CD4-positive, CD25-positive, alpha-beta regulatory T cell (primary cell): ENCODE data around the gene TPPP2. TPM values are rescaled to one million over a fixed set of nuclear protein-coding genes. Genes with fewer than 3 reads are reported as not detected.

Source experiments
- ATAC-seq, 2 donors: fragments of 150-1000 bp; cut with Tn5 transposase; one replicate each; pipeline ENCODE4 v1.10.0; 2021; ENCODE audit warnings: low read depth in 2 of 2, moderate number of reproducible peaks in 2 of 2, moderate library complexity in 1 of 2
- DNase-seq, 3 donors: peaks; one replicate each; pipeline versions ENCODE4 v3.0.0 to v3.0.0-alpha.2; 2012 to 2022; ENCODE audit warnings: mixed read lengths in 1 of 3
- H3K27ac ChIP-seq: one replicate; pipeline ENCODE4 v1.7.0; 2013; ENCODE audit warnings: mild to moderate bottlenecking, low read length; ENCODE audit not compliant: insufficient read depth, poor library complexity, severe bottlenecking
- H3K27me3 ChIP-seq: one replicate; pipeline ENCODE4 v1.7.0; 2013; ENCODE audit warnings: low read length; ENCODE audit not compliant: control insufficient read depth, insufficient read depth
- H3K36me3 ChIP-seq: one replicate; pipeline ENCODE4 v1.7.0; 2013; ENCODE audit warnings: mild to moderate bottlenecking, low read length, moderate library complexity; ENCODE audit not compliant: control insufficient read depth, insufficient read depth
- H3K4me1 ChIP-seq: 2 replicates; pipeline ENCODE4 v1.7.0; 2013; ENCODE audit warnings: mild to moderate bottlenecking, low read length; ENCODE audit not compliant: insufficient read depth, control insufficient read depth, poor library complexity, severe bottlenecking
- H3K4me3 ChIP-seq: one replicate; pipeline ENCODE4 v1.7.0; 2013; ENCODE audit warnings: low read depth, mild to moderate bottlenecking, low read length, moderate library complexity
- H3K9me3 ChIP-seq, 2 experiments: 1 replicate in 1 of 2; 2 replicates in 1 of 2; pipeline ENCODE4 v1.7.0; 2013; ENCODE audit warnings: low read length in 2 of 2, mild to moderate bottlenecking in 1 of 2, moderate library complexity in 1 of 2; ENCODE audit not compliant: control insufficient read depth in 2 of 2
- H3K27ac Mint-ChIP-seq, 3 donors: one replicate each; pipeline ENCODE4 v1.8.0; 2020 to 2022; ENCODE audit warnings: mild to moderate bottlenecking in 3 of 3, mixed read lengths in 3 of 3, moderate library complexity in 2 of 3
- H3K27me3 Mint-ChIP-seq: one replicate; pipeline ENCODE4 v1.8.0; 2022; ENCODE audit warnings: mild to moderate bottlenecking, mixed read lengths
- H3K36me3 Mint-ChIP-seq: one replicate; pipeline ENCODE4 v1.8.0; 2020; ENCODE audit warnings: mixed read lengths
- H3K4me1 Mint-ChIP-seq, 4 donors: one replicate each; pipeline ENCODE4 v1.8.0; 2020 to 2022; ENCODE audit warnings: mixed read lengths in 4 of 4, mild to moderate bottlenecking in 1 of 4
- H3K4me3 Mint-ChIP-seq, 4 donors: one replicate each; pipeline ENCODE4 v1.8.0; 2020 to 2022; ENCODE audit warnings: mild to moderate bottlenecking in 4 of 4, mixed read lengths in 4 of 4, moderate library complexity in 3 of 4
- H3K9me3 Mint-ChIP-seq, 7 donors: one replicate each; pipeline ENCODE4 v1.8.0; 2020 to 2022; ENCODE audit warnings: mixed read lengths in 7 of 7, mild to moderate bottlenecking in 3 of 7, moderate library complexity in 2 of 7
- polyA plus RNA-seq, 4 donors: library from polyadenylated mRNA; unstranded; fragments of 300-500 nt; fragmentation: Illumina TruSeq; gene quantifications; one replicate each; pipeline ENCODE4 v1.2.3, GENCODE V29; 2021
- total RNA-seq: library from RNA; stranded (reverse); gene quantifications from one replicate; pipeline ENCODE4 v1.2.3, GENCODE V29; 2022

TPPP2 gene
- total and polyA plus RNA-seq, 5 donors from 2014 or later = not detected

DNA sequence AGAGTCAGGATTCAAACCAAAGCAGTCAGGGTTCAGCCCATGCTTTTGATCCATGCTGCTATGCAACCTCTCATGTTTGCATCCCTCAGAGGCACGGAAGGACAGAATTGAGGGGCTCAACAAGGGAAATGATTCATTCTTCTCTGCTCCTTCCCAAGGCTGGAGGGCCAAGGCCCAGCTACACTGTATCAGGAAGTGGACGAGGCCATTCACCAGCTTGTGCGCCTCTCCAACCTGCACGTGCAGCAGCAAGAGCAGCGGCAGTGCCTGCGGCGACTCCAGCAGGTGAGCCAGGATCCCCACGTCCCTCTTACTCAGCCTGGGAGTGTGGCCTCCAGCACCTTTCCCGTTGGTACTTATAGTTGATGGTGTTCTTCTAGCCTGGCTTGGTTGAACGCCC, 48.7 kb downstream of the TPPP2 start:
- Mint-ChIP-seq H3K36me3 (no peaks in the 10 kb centered on the region), H3K4me3 (no peak overlapping the region), H3K4me1 (no peaks in the 10 kb centered on the region), H3K9me3 (no peaks in the 10 kb centered on the region), H3K27ac (no peak overlapping the region), H3K27me3 (peaks cover 7% of the 10 kb centered on the region)
- Histone ChIP-seq H3K4me1 (no peaks in the 10 kb centered on the region), H3K27me3 (no peaks in the 10 kb centered on the region), H3K4me3 (no peak overlapping the region), H3K36me3 (no peaks in the 10 kb centered on the region), H3K9me3 (no peaks in the 10 kb centered on the region), H3K27ac (no peak overlapping the region)
- DNase-seq (no peak), ATAC-seq (no peak)

DNA sequence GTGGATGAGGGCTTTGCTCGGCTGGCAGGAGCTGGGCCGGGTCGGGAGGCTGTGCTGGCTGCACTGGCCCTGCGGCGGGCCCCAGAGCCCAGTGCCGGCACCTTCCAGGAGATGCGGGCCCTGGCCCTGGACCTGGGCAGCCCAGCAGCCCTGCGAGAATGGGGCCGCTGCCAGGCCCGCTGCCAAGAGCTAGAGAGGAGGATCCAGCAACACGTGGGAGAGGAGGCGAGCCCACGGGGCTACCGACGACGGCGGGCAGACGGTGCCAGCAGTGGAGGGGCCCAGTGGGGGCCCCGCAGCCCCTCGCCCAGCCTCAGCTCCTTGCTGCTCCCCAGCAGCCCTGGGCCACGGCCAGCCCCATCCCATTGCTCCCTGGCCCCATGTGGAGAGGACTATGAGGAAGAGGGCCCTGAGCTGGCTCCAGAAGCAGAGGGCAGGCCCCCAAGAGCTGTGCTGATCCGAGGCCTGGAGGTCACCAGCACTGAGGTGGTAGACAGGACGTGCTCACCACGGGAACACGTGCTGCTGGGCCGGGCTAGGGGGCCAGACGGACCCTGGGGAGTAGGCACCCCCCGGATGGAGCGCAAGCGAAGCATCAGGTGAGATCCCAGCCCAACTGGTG, 51.6 kb downstream of the TPPP2 start:
- Histone ChIP-seq H3K27ac (no peak overlapping the region), H3K36me3 (no peaks in the 10 kb centered on the region), H3K27me3 (no peaks in the 10 kb centered on the region), H3K9me3 (no peaks in the 10 kb centered on the region), H3K4me1 (peaks cover under 1% of the 10 kb centered on the region), H3K4me3 (no peak overlapping the region)
- Mint-ChIP-seq H3K4me3 (no peak overlapping the region), H3K36me3 (no peaks in the 10 kb centered on the region), H3K27me3 (peaks cover 4% of the 10 kb centered on the region), H3K4me1 (peaks cover 0 to 7% (median 4%) of the 10 kb centered on the region in 4 donors), H3K27ac (no peak overlapping the region), H3K9me3 (no peaks in the 10 kb centered on the region)
- ATAC-seq (no peak), DNase-seq (no peak)

Other genes starting within 250 kb of the TPPP2 start
- gene RNASE6, start 248.9 kb upstream of the TPPP2 start, total RNA-seq = 1.3 TPM
- gene RNASE6, start 248.9 kb upstream of the TPPP2 start, polyA plus RNA-seq = 1 to 10 TPM in 2 of 4 donors, under 1 TPM in 2; 0.24 to 6.3 (median 0.95) TPM
- gene RNASE1, start 227.4 kb upstream of the TPPP2 start, total RNA-seq = not detected
- not detected for gene RNASE1, start 227.4 kb upstream of the TPPP2 start, polyA plus RNA-seq
- gene RNASE3, start 138.8 kb upstream of the TPPP2 start, total RNA-seq = not detected
- gene RNASE3, start 138.8 kb upstream of the TPPP2 start, polyA plus RNA-seq = not detected
- not detected for gene RNASE2, start 74.7 kb upstream of the TPPP2 start, total RNA-seq
- under 1 TPM in 2 of 4 donors, not detected in 2; 0.29 to 0.70 TPM for gene RNASE2, start 74.7 kb upstream of the TPPP2 start, polyA plus RNA-seq
- 75.9 TPM for gene METTL17, start 40.2 kb upstream of the TPPP2 start, total RNA-seq
- gene METTL17, start 40.2 kb upstream of the TPPP2 start, polyA plus RNA-seq = 10 to 100 TPM; 37.3 to 52.2 (median 42.8) TPM
- gene SLC39A2, start 30.9 kb upstream of the TPPP2 start, total RNA-seq = not detected
- not detected for gene SLC39A2, start 30.9 kb upstream of the TPPP2 start, polyA plus RNA-seq
- 15.7 TPM for gene NDRG2, start 5.2 kb upstream of the TPPP2 start, total RNA-seq
- gene NDRG2, start 5.2 kb upstream of the TPPP2 start, polyA plus RNA-seq = 10 to 100 TPM; 13.3 to 19.6 (median 18.0) TPM
- not detected for gene RNASE13, start 4.6 kb downstream of the TPPP2 start, total RNA-seq
- not detected for gene RNASE13, start 4.6 kb downstream of the TPPP2 start, polyA plus RNA-seq
- gene RNASE7, start 12.1 kb downstream of the TPPP2 start, total RNA-seq = not detected
- not detected for gene RNASE7, start 12.1 kb downstream of the TPPP2 start, polyA plus RNA-seq
- not detected for gene RNASE8, start 27.6 kb downstream of the TPPP2 start, total RNA-seq
- gene RNASE8, start 27.6 kb downstream of the TPPP2 start, polyA plus RNA-seq = not detected
- gene ARHGEF40, start 40.1 kb downstream of the TPPP2 start, total RNA-seq = 7.4 TPM
- gene ARHGEF40, start 40.1 kb downstream of the TPPP2 start, polyA plus RNA-seq = under 1 TPM in 2 of 4 donors, not detected in 2; 0.07 to 0.64 TPM
- 5.0 TPM for gene ZNF219, start 68.4 kb downstream of the TPPP2 start, total RNA-seq
- gene ZNF219, start 68.4 kb downstream of the TPPP2 start, polyA plus RNA-seq = 1 to 10 TPM; 1.1 to 1.9 (median 1.3) TPM
- gene TMEM253, start 70.8 kb downstream of the TPPP2 start, total RNA-seq = not detected
- not detected for gene TMEM253, start 70.8 kb downstream of the TPPP2 start, polyA plus RNA-seq
- not detected for gene OR5AU1, start 125.8 kb downstream of the TPPP2 start, total RNA-seq
- not detected for gene OR5AU1, start 125.8 kb downstream of the TPPP2 start, polyA plus RNA-seq
- gene HNRNPC, start 239.2 kb downstream of the TPPP2 start, total RNA-seq = 582 TPM
- 100 to 1,000 TPM; 752 to 840 (median 794) TPM for gene HNRNPC, start 239.2 kb downstream of the TPPP2 start, polyA plus RNA-seq
- not detected for gene RPGRIP1, start 249.9 kb downstream of the TPPP2 start, total RNA-seq
- gene RPGRIP1, start 249.9 kb downstream of the TPPP2 start, polyA plus RNA-seq = under 1 TPM in 1 of 4 donors, not detected in 3; 0.10 TPM